HCT116 (cell line): ENCODE measurements around the gene PITPNC1. TPM values are rescaled to one million over a fixed set of nuclear protein-coding genes. Genes with fewer than 3 reads are reported as not detected.

ENCODE experiments used
- ATAC-seq: fragments of 200-7000 bp; cut with Tn5 transposase; 2 replicates; pipeline ENCODE4 v1.9.1; 2020; ENCODE audit warnings: mild to moderate bottlenecking, moderate library complexity
- BruUV-seq: library from RNA; stranded (reverse); fragments of 400-500 nt; replicated peaks from 2 replicates; lab custom pipeline; 2021; lab: Mats Ljungman, UMichigan
- CTCF ChIA-PET: fragments of 300-600 bp; sonication (Branson Sonifier 250); formaldehyde crosslinking; loops from one replicate; lab custom pipeline; 2021; ENCODE audit warnings: antibody characterized with exemption; lab: Charles Lee
- POLR2A ChIA-PET: fragments of 300-600, 350-600 bp; sonication (Branson Sonifier 250); formaldehyde crosslinking; loops from one replicate; lab custom pipeline; 2021; ENCODE audit warnings: antibody characterized with exemption; lab: Charles Lee
- RAD21 ChIA-PET, 2 experiments: fragments of 300-600 bp; sonication (Branson Sonifier 250); formaldehyde crosslinking; loops; one replicate each; lab custom pipeline; 2023; ENCODE audit warnings: low total read pairs in 2 of 2; ENCODE audit not compliant: uncharacterized antibody in 2 of 2, unreplicated experiment in 2 of 2, low non-redundant PET in 1 of 2; lab: Charles Lee
- DNase-seq: peaks from one replicate; pipeline ENCODE4 v3.0.0-alpha.2; 2010; ENCODE audit warnings: low read depth, low spot score
- H2AFZ ChIP-seq: fragments of 200-600 bp; shearing (Covaris generic), sonication (generic); 2 replicates; pipeline ENCODE4 v1.6.1; 2017; ENCODE audit warnings: low read depth, mixed run types, mixed read lengths, antibody characterized with exemption, low read length; ENCODE audit not compliant: poor library complexity, severe bottlenecking
- H3K27ac ChIP-seq: 2 replicates; pipeline ENCODE4 v1.5.1; 2012; ENCODE audit warnings: low read depth, low read length
- H3K27me3 ChIP-seq: fragments of 200-600 bp; sonication (generic); 2 replicates; pipeline ENCODE4 v1.6.1; 2016; ENCODE audit warnings: mixed run types, low read length, mixed read lengths; ENCODE audit not compliant: insufficient read depth
- H3K36me3 ChIP-seq, 2 experiments: fragments of 200-500 bp in 1 of 2; fragments of 200-600 bp in 1 of 2; sonication (Bioruptor generic) in 1 of 2; sonication (generic) in 1 of 2; 2 replicates each; pipeline versions ENCODE4 v1.5.1 to v1.6.1; 2014 to 2016; ENCODE audit warnings: low read length in 2 of 2, inconsistent platforms in 1 of 2, mixed read lengths in 1 of 2, mixed run types in 1 of 2; ENCODE audit not compliant: insufficient read depth in 2 of 2, control insufficient read depth in 1 of 2
- H3K4me1 ChIP-seq, 2 experiments: fragments of 200-600 bp in 1 of 2; sonication (generic) in 1 of 2; 2 replicates each; pipeline versions ENCODE4 v1.5.1 to v1.6.1; 2012 to 2017; ENCODE audit warnings: low read length in 2 of 2, inconsistent platforms in 1 of 2, mild to moderate bottlenecking in 1 of 2, mixed read lengths in 1 of 2, mixed run types in 1 of 2, moderate library complexity in 1 of 2; ENCODE audit not compliant: insufficient read depth in 2 of 2, control insufficient read depth in 1 of 2
- H3K4me2 ChIP-seq: fragments of 200-600 bp; sonication (generic); 2 replicates; pipeline ENCODE4 v1.6.1; 2017; ENCODE audit warnings: mixed run types, low read length, mixed read lengths
- H3K4me3 ChIP-seq, 2 experiments: fragments of 200-600 bp in 1 of 2; sonication (generic) in 1 of 2; replicated peaks in 1 of 2; 2 replicates each; pipeline ENCODE4 v1.5.1; 2011 to 2016; ENCODE audit warnings: low read length in 2 of 2, control low read depth in 1 of 2, low read depth in 1 of 2, mild to moderate bottlenecking in 1 of 2, mixed read lengths in 1 of 2, mixed run types in 1 of 2
- H3K79me2 ChIP-seq: fragments of 200-600 bp; sonication (generic); 2 replicates; pipeline ENCODE4 v1.6.1; 2017; ENCODE audit warnings: mild to moderate bottlenecking, mixed run types, low read length, moderate library complexity, mixed read lengths; ENCODE audit not compliant: insufficient read depth
- H3K9ac ChIP-seq: fragments of 200-600 bp; sonication (generic); 2 replicates; pipeline ENCODE4 v1.6.1; 2016; ENCODE audit warnings: low read length, mixed read lengths
- H3K9me2 ChIP-seq: fragments of 200-600 bp; sonication (generic), shearing (Covaris generic); 2 replicates; pipeline ENCODE4 v1.6.1; 2017; ENCODE audit warnings: mixed run types, mild to moderate bottlenecking, moderate library complexity; ENCODE audit not compliant: insufficient read depth
- H3K9me3 ChIP-seq, 2 experiments: fragments of 200-500 bp in 1 of 2; fragments of 200-600 bp in 1 of 2; sonication (Bioruptor generic) in 1 of 2; sonication (generic) in 1 of 2; 2 replicates each; pipeline ENCODE4 v1.6.1; 2014 to 2017; ENCODE audit warnings: low read length in 2 of 2, mixed read lengths in 2 of 2, inconsistent platforms in 1 of 2, low read depth in 1 of 2, mild to moderate bottlenecking in 1 of 2, mixed run types in 1 of 2, moderate library complexity in 1 of 2; ENCODE audit not compliant: control insufficient read depth in 1 of 2, insufficient read depth in 1 of 2
- H4K20me1 ChIP-seq: fragments of 200-600 bp; sonication (generic), shearing (Covaris generic); 2 replicates; pipeline ENCODE4 v1.6.1; 2017; ENCODE audit warnings: mixed run types, mild to moderate bottlenecking, moderate library complexity; ENCODE audit not compliant: insufficient read depth
- ATF3 ChIP-seq: IDR thresholded peaks from 2 replicates; pipeline ENCODE4 v1.6.1; 2012
- CBX3 ChIP-seq: IDR thresholded peaks from 2 replicates; pipeline ENCODE4 v1.6.1; 2012; ENCODE audit warnings: low read depth
- CEBPB ChIP-seq: IDR thresholded peaks from 2 replicates; pipeline ENCODE4 v1.6.1; 2012; ENCODE audit warnings: low read depth
- EGR1 ChIP-seq: IDR thresholded peaks from 2 replicates; pipeline ENCODE4 v1.6.1; 2012; ENCODE audit warnings: low read depth
- EZH2phosphoT487 ChIP-seq: fragments of 200-600 bp; IDR thresholded peaks from 2 replicates; pipeline ENCODE4 v1.6.1; 2018; ENCODE audit warnings: antibody characterized with exemption, borderline replicate concordance
- JUND ChIP-seq: IDR thresholded peaks from 2 replicates; pipeline ENCODE4 v1.6.1; 2012
- POLR2A ChIP-seq: IDR thresholded peaks from 2 replicates; pipeline ENCODE4 v1.7.0; 2011; ENCODE audit warnings: borderline replicate concordance; ENCODE audit not compliant: insufficient read depth, insufficient read length; ENCODE audit errors: extremely low read depth
- POLR2AphosphoS5 ChIP-seq: IDR thresholded peaks from 2 replicates; pipeline ENCODE4 v1.6.1; 2011; ENCODE audit warnings: mild to moderate bottlenecking, low read depth, low read length, moderate library complexity
- RAD21 ChIP-seq: IDR thresholded peaks from 2 replicates; pipeline ENCODE4 v1.6.1; 2012; ENCODE audit warnings: low read depth, mild to moderate bottlenecking
- REST ChIP-seq: IDR thresholded peaks from 2 replicates; pipeline ENCODE4 v1.6.1; 2012; ENCODE audit warnings: low read depth
- SRF ChIP-seq: IDR thresholded peaks from 2 replicates; pipeline ENCODE4 v1.6.1; 2012; ENCODE audit warnings: low read depth
- TCF7L2 ChIP-seq: IDR thresholded peaks from 2 replicates; pipeline ENCODE4 v1.7.0; 2011; ENCODE audit warnings: borderline replicate concordance, inconsistent platforms; ENCODE audit not compliant: insufficient read depth, insufficient read length; ENCODE audit errors: extremely low read depth
- YY1 ChIP-seq: IDR thresholded peaks from 2 replicates; pipeline ENCODE4 v1.6.1; 2011; ENCODE audit warnings: low read length, low read depth, moderate library complexity, mild to moderate bottlenecking; ENCODE audit not compliant: insufficient replicate concordance; ENCODE audit errors: extremely low read depth
- ZBTB33 ChIP-seq: IDR thresholded peaks from 2 replicates; pipeline ENCODE4 v1.6.1; 2011; ENCODE audit warnings: mild to moderate bottlenecking, low read length, moderate library complexity; ENCODE audit not compliant: insufficient replicate concordance; ENCODE audit errors: extremely low read depth
- ZFX ChIP-seq: fragments of 450-650 bp; IDR thresholded peaks from 2 replicates; pipeline ENCODE4 v1.6.1; 2017
- intact Hi-C: fragments of 100-400 bp; cut with micrococcal nuclease; formaldehyde crosslinking; loops from 2 replicates; pipeline ENCODE4 v1.10.0; 2022
- total RNA-seq: library from RNA; stranded (reverse); gene quantifications from one replicate; pipeline ENCODE4 v1.2.1, GENCODE V29; 2021; ENCODE audit not compliant: unreplicated experiment

Gene PITPNC1
- total RNA-seq, 1 experiment from 2014 or later: 41.9 TPM

- TF ChIP-seq REST (no peak), POLR2A (no peak), RAD21 (no peak), CBX3 (no peak)
- TF ChIP-seq, all 23 proteins: peak for 0
Observed at GRCh38 chr17:67478401-67479041, 101.4 kb downstream of the PITPNC1 start (continued).

- no peak for DNase-seq
- H3K27me3 ChIP-seq: no peaks in the 10 kb centered on the region
- no peak overlapping the region for H2AFZ ChIP-seq
- no peaks in the 10 kb centered on the region for H4K20me1 ChIP-seq
- H3K4me3 ChIP-seq: no peak overlapping the region
- intact Hi-C loops: no loop called here
- ChIA-PET CTCF (no interaction called here), POLR2A (interaction anchor here (0.7 kb wide), 1 partner anchor 57 kb away, joined by 3 read pairs; no protein-coding TSS in a partner anchor), RAD21 (no interaction called here)
- no peaks in the 10 kb centered on the region for H3K9me2 ChIP-seq
- H3K9me3 ChIP-seq: no peaks in the 10 kb centered on the region
- peaks cover 13 to 52% of the 10 kb centered on the region in 2 experiments for H3K4me1 ChIP-seq
- no peak overlapping the region for H3K9ac ChIP-seq
- ATAC-seq: no peak
- H3K36me3 ChIP-seq: no peaks in the 10 kb centered on the region
- peaks cover 26% of the 10 kb centered on the region; the same call in 1 of the 2 replicates for H3K79me2 ChIP-seq
- no peak overlapping the region for H3K27ac ChIP-seq
- TF ChIP-seq YY1 (no peak), ATF3 (no peak), EZH2phosphoT487 (no peak), ZFX (no peak), CBX3 (no peak), EGR1 (no peak), JUND (no peak), ZBTB33 (no peak), SRF (no peak), TCF7L2 (no peak), CEBPB (no peak), POLR2AphosphoS5 (no peak)
- no TSS peak for BruUV-seq
- no peak overlapping the region for H3K4me2 ChIP-seq
Observed at GRCh38 chr17:67479148-67479547, 102.1 kb downstream of the PITPNC1 start.
